HEK293T (cell line): ENCODE measurements around the gene JUNB.
"Not testable (repeated sequence)": the region's sequence is repeated elsewhere in the genome, so short reads cannot be mapped to it uniquely, and the experiment has no call there.

Experiments used
- CTCF ChIA-PET: fragments of 350-600 bp; formaldehyde crosslinking; extraction: SDS; loops from one replicate; lab custom pipeline; 2021; ENCODE audit warnings: antibody characterized with exemption, inconsistent platforms; lab: Yijun Ruan, JAX
- POLR2A ChIA-PET: fragments of 350-600 bp; formaldehyde crosslinking; extraction: SDS; loops from one replicate; lab custom pipeline; 2020; ENCODE audit warnings: antibody characterized with exemption, inconsistent platforms; lab: Yijun Ruan, JAX
- DNase-seq: peaks from one replicate; pipeline ENCODE4 v3.0.0; 2012; ENCODE audit warnings: mixed read lengths; ENCODE audit errors: extremely low spot score
- ARNT ChIP-seq: fragments of 450-650 bp; IDR thresholded peaks from 2 replicates; pipeline ENCODE4 v1.6.1; 2017; ENCODE audit warnings: mild to moderate bottlenecking
- BHLHE40 ChIP-seq: fragments of 450-650 bp; IDR thresholded peaks from 2 replicates; pipeline ENCODE4 v1.6.1; 2016; ENCODE audit warnings: mild to moderate bottlenecking, moderate library complexity, borderline replicate concordance
- CTBP1 ChIP-seq: fragments of 450-650 bp; IDR thresholded peaks from 2 replicates; pipeline ENCODE4 v1.6.1; 2016; ENCODE audit warnings: borderline replicate concordance
- ELF4 ChIP-seq: fragments of 450-650 bp; IDR thresholded peaks from 2 replicates; pipeline ENCODE4 v1.6.1; 2017; ENCODE audit warnings: antibody characterized with exemption
- FOXA1 ChIP-seq: fragments of 450-650 bp; IDR thresholded peaks from 2 replicates; pipeline ENCODE4 v1.6.1; 2016; ENCODE audit warnings: mild to moderate bottlenecking
- FOXK2 ChIP-seq: fragments of 450-650 bp; IDR thresholded peaks from 2 replicates; pipeline ENCODE4 v1.6.1; 2016; ENCODE audit warnings: mild to moderate bottlenecking
- FOXM1 ChIP-seq: fragments of 450-650 bp; IDR thresholded peaks from 2 replicates; pipeline ENCODE4 v1.6.1; 2017; ENCODE audit warnings: mild to moderate bottlenecking, borderline replicate concordance
- HDGF ChIP-seq: fragments of 450-650 bp; IDR thresholded peaks from 2 replicates; pipeline ENCODE4 v1.6.1; 2017; ENCODE audit warnings: antibody characterized with exemption, borderline replicate concordance
- L3MBTL2 ChIP-seq: fragments of 450-650 bp; conservative IDR thresholded peaks from 2 replicates; pipeline ENCODE4 v1.6.1; 2016; ENCODE audit warnings: mild to moderate bottlenecking
- LEF1 ChIP-seq: fragments of 450-650 bp; IDR thresholded peaks from 2 replicates; pipeline ENCODE4 v1.6.1; 2017; ENCODE audit warnings: mild to moderate bottlenecking, borderline replicate concordance
- NFRKB ChIP-seq: fragments of 450-650 bp; IDR thresholded peaks from 2 replicates; pipeline ENCODE4 v1.6.1; 2016; ENCODE audit warnings: mild to moderate bottlenecking, moderate library complexity
- PKNOX1 ChIP-seq: fragments of 450-650 bp; IDR thresholded peaks from 2 replicates; pipeline ENCODE4 v1.6.1; 2016
- SP1 ChIP-seq: fragments of 450-650 bp; IDR thresholded peaks from 2 replicates; pipeline ENCODE4 v1.6.1; 2017
- SUZ12 ChIP-seq: fragments of 450-650 bp; IDR thresholded peaks from 2 replicates; pipeline ENCODE4 v1.6.1; 2016; ENCODE audit warnings: mild to moderate bottlenecking
- TARDBP ChIP-seq: fragments of 450-650 bp; IDR thresholded peaks from 2 replicates; pipeline ENCODE4 v1.6.1; 2016
- ZNF384 ChIP-seq: fragments of 450-650 bp; IDR thresholded peaks from 2 replicates; pipeline ENCODE4 v1.6.1; 2016

JUNB gene

GRCh38 chr19:12794196-12794941 lies 3.1 kb downstream of the JUNB start:
- no peak for DNase-seq
- TF ChIP-seq PKNOX1 = no peak
- TF ChIP-seq FOXM1 = no peak
- no peak for TF ChIP-seq TARDBP
- no peak for TF ChIP-seq LEF1
- no peak for TF ChIP-seq ARNT
- TF ChIP-seq CTBP1 = no peak
- no peak for TF ChIP-seq FOXA1
- TF ChIP-seq ZNF384 = no peak
- no peak for TF ChIP-seq BHLHE40
- no peak for TF ChIP-seq NFRKB
- TF ChIP-seq FOXK2 = no peak
- no peak for TF ChIP-seq SUZ12
- TF ChIP-seq L3MBTL2 = no peak
- no peak for TF ChIP-seq ELF4
- no peak for TF ChIP-seq HDGF
- TF ChIP-seq SP1 = no peak
- CTCF ChIA-PET = interaction anchor here (1.4 to 2.0 kb wide), 2 partner anchors 54 to 76 kb away, joined by 4 to 7 read pairs; no protein-coding TSS in a partner anchor
- POLR2A ChIA-PET = interaction anchor here (2.5 kb wide), 1 partner anchor 28 kb away, joined by 11 read pairs; no protein-coding TSS in a partner anchor

GRCh38 chr19:12794971-12795381 lies 3.7 kb downstream of the JUNB start:
- no peak for DNase-seq
- TF ChIP-seq FOXM1 = no peak
- TF ChIP-seq BHLHE40 = no peak
- TF ChIP-seq FOXA1 = no peak
- TF ChIP-seq L3MBTL2 = no peak
- no peak for TF ChIP-seq PKNOX1
- TF ChIP-seq FOXK2 = no peak
- no peak for TF ChIP-seq HDGF
- TF ChIP-seq SP1 = no peak
- no peak for TF ChIP-seq ZNF384
- no peak for TF ChIP-seq CTBP1
- TF ChIP-seq TARDBP = no peak
- TF ChIP-seq ELF4 = no peak
- no peak for TF ChIP-seq NFRKB
- ChIA-PET POLR2A (interaction anchor here (0.9 to 2.5 kb wide), 3 partner anchors 16 to 101 kb away, joined by 3 to 11 read pairs (median 6); no protein-coding TSS in a partner anchor), CTCF (interaction anchor here (1.4 to 2.1 kb wide), 6 partner anchors 17 to 76 kb away, joined by 4 to 15 read pairs (median 12); no protein-coding TSS in a partner anchor)

GRCh38 chr19:12796146-12797071 lies 5.1 kb downstream of the JUNB start:
- ChIA-PET POLR2A (interaction anchor here (0.8 to 2.5 kb wide), 5 partner anchors 10 to 103 kb away, joined by 3 to 11 read pairs (median 5); partner anchors contain the start of gene RNASEH2A), CTCF (interaction anchor here (0.7 to 2.7 kb wide), 12 partner anchors 10 to 78 kb away, joined by 3 to 15 read pairs (median 6); no protein-coding TSS in a partner anchor)
- TF ChIP-seq L3MBTL2 (peak; percentile 24; the same call in 1 of the 2 replicates), FOXM1 (no peak)
- peak; percentile 63 for DNase-seq

GRCh38 chr19:12797141-12797587 lies 5.9 kb downstream of the JUNB start:
- CTCF ChIA-PET = interaction anchor here (1.0 to 2.7 kb wide), 4 partner anchors 9 to 39 kb away, joined by 4 to 13 read pairs (median 8); no protein-coding TSS in a partner anchor
- no peak for TF ChIP-seq BHLHE40
- peak; percentile 65; the same call in 1 of the 2 replicates for TF ChIP-seq ZNF384
- no peak for TF ChIP-seq CTBP1
- no peak for TF ChIP-seq FOXM1
- no peak for TF ChIP-seq TARDBP
- no peak for TF ChIP-seq LEF1
- no peak for DNase-seq
- POLR2A ChIA-PET = interaction anchor here (0.6 to 2.5 kb wide), 2 partner anchors 20 to 31 kb away, joined by 3 to 11 read pairs; no protein-coding TSS in a partner anchor

- DNase-seq = not testable (repeated sequence)
- POLR2A ChIA-PET = interaction anchor here (0.6 to 1.0 kb wide), 3 partner anchors 21 to 116 kb away, joined by 3 read pairs; no protein-coding TSS in a partner anchor
Measured at GRCh38 chr19:12797607-12798006, 6.3 kb downstream of the JUNB start.

More at GRCh38 chr19:12797607-12798006, 6.3 kb downstream of the JUNB start:
- CTCF ChIA-PET = interaction anchor here (1.0 to 2.7 kb wide), 2 partner anchors 8 to 32 kb away, joined by 4 to 11 read pairs; no protein-coding TSS in a partner anchor
